Fibroblast of lung (primary cell): ENCODE data around the gene SORCS2.

Source experiments
- EZH2 ChIP-seq: IDR thresholded peaks from 2 replicates; pipeline ENCODE4 v1.5.1; 2012; ENCODE audit warnings: low read length, control low read depth, mild to moderate bottlenecking; ENCODE audit errors: missing control alignments
- TF ChIP-seq, protein P1 (sequence below), 2 donors: IDR thresholded peaks in 1 of 2; conservative IDR thresholded peaks in 1 of 2; 1 replicate in 1 of 2; 2 replicates in 1 of 2; pipeline ENCODE4 v1.5.1; 2011 to 2012; ENCODE audit warnings: low read length in 2 of 2, control low read depth in 1 of 2, inconsistent platforms in 1 of 2, low read depth in 1 of 2, mild to moderate bottlenecking in 1 of 2

DNA sequence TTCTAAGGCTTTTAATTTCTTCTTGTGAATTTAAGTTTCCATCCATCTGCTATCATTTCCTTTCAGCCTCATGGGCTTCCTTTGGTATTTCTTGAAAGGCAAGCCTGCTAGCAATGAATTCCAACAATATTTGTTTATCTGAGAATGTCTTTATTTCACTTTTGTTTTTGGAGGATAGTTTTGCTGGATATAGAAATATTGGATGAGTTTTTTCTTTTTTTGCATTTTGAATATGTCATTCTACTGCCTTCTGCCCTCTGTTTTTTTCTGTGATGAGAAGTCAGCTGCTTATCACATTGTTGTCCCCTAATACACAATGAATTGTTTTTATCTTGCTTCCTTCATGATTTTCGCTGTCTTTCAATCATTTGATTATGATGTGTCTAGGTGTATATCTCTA, 13.2 kb upstream of the SORCS2 start:
- TF ChIP-seq, protein P1, sequence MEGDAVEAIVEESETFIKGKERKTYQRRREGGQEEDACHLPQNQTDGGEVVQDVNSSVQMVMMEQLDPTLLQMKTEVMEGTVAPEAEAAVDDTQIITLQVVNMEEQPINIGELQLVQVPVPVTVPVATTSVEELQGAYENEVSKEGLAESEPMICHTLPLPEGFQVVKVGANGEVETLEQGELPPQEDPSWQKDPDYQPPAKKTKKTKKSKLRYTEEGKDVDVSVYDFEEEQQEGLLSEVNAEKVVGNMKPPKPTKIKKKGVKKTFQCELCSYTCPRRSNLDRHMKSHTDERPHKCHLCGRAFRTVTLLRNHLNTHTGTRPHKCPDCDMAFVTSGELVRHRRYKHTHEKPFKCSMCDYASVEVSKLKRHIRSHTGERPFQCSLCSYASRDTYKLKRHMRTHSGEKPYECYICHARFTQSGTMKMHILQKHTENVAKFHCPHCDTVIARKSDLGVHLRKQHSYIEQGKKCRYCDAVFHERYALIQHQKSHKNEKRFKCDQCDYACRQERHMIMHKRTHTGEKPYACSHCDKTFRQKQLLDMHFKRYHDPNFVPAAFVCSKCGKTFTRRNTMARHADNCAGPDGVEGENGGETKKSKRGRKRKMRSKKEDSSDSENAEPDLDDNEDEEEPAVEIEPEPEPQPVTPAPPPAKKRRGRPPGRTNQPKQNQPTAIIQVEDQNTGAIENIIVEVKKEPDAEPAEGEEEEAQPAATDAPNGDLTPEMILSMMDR (conservative IDR thresholded peaks at IDR 0.05 in 1 of 2, IDR thresholded peaks at IDR 0.05 in 1 of 2; ENCODE audit: low read depth in 1 of 2, low read length in 2 of 2): no peak
- TF ChIP-seq EZH2: no peak
